IPS-11a (cell line): ENCODE data around the gene METTL8.

Experiments
- H3K4me3 ChIP-seq: one replicate; pipeline ENCODE4 v1.5.1; 2013; ENCODE audit warnings: low read depth, low read length, control low read depth

METTL8 gene

GRCh38 chr2:171433763-171434012 lies at the start of gene METTL8:
TSS of gene METTL8 (minus strand) at chr2:171433990. CDS start at chr2:171392185, 41,805 bp downstream.
- H3K4me3 ChIP-seq: peak within 1 kb of the TSS; percentile 79

- H3K4me3 ChIP-seq: no peak overlapping the region
These were observed 49.1 kb upstream of the METTL8 start for GRCh38 chr2:171482877-171483276.

- no peak overlapping the region for H3K4me3 ChIP-seq
These were observed 48.5 kb upstream of the METTL8 start for GRCh38 chr2:171482308-171482707.

GRCh38 chr2:171480908-171481307 lies 47.1 kb upstream of the METTL8 start:
- H3K4me3 ChIP-seq: no peak overlapping the region

GRCh38 chr2:171479154-171479814 lies 45.5 kb upstream of the METTL8 start:
- H3K4me3 ChIP-seq: no peak overlapping the region

GRCh38 chr2:171478345-171478744 lies 44.6 kb upstream of the METTL8 start:
- no peak overlapping the region for H3K4me3 ChIP-seq

GRCh38 chr2:171475979-171476378 lies 42.2 kb upstream of the METTL8 start:
- H3K4me3 ChIP-seq: no peak overlapping the region

- H3K4me3 ChIP-seq: no peak overlapping the region
These were observed 36.3 kb upstream of the METTL8 start for GRCh38 chr2:171470129-171470528.

- H3K4me3 ChIP-seq: no peak overlapping the region
These were observed 35.4 kb upstream of the METTL8 start for GRCh38 chr2:171469176-171469575.

GRCh38 chr2:171460537-171460936 lies 26.7 kb upstream of the METTL8 start:
- H3K4me3 ChIP-seq: no peak overlapping the region

- H3K4me3 ChIP-seq: no peak overlapping the region
These were observed 25.7 kb upstream of the METTL8 start for GRCh38 chr2:171459498-171459897.

- H3K4me3 ChIP-seq: no peak overlapping the region
These were observed 19.0 kb upstream of the METTL8 start for GRCh38 chr2:171452773-171453172.

GRCh38 chr2:171451074-171451473 lies 17.3 kb upstream of the METTL8 start:
- no peak overlapping the region for H3K4me3 ChIP-seq

- no peak overlapping the region for H3K4me3 ChIP-seq
These were observed 13.9 kb upstream of the METTL8 start for GRCh38 chr2:171447675-171448074.

GRCh38 chr2:171441470-171441869 lies 7.7 kb upstream of the METTL8 start:
- H3K4me3 ChIP-seq: no peak overlapping the region

- no peak overlapping the region for H3K4me3 ChIP-seq
These were observed 2.5 kb upstream of the METTL8 start for GRCh38 chr2:171436307-171436706.

GRCh38 chr2:171434013-171434989 lies 511 bp upstream of the METTL8 start, which contains the start of gene DCAF17:
TSS of gene DCAF17 (plus strand) at chr2:171434226. CDS start at chr2:171434578, 352 bp downstream.
- H3K4me3 ChIP-seq: peak within 1 kb of the TSS; percentile 79

GRCh38 chr2:171432969-171433762 lies 624 bp downstream of the METTL8 start:
- peak overlapping the region; percentile 67 for H3K4me3 ChIP-seq

- no peak overlapping the region for H3K4me3 ChIP-seq
These were observed 1.4 kb downstream of the METTL8 start for GRCh38 chr2:171432206-171432968.

GRCh38 chr2:171431677-171432167 lies 2.1 kb downstream of the METTL8 start:
- no peak overlapping the region for H3K4me3 ChIP-seq
